ENCODE results near the gene SCG2.

The SCG2 gene

DNA sequence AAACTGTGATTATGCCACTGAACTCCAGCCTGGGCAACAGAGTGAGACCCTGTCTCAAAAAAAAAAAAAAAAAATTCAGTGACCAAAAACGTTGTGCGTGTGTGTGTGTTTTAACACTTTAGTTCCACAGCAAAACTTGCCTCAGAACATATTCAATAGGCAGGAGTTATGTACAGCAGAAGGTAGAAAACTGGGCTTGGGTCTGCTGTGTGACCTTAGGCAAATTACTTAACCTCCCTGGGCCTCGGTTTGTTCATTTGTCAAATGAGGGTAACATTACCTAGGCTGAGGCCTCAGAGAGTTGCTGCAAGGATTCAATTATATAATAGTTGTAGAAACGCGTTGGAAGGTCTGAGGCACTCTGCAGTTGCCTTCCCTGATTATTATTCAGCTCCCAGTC lies 10.3 kb upstream of the SCG2 start:
- TF ChIP-seq, protein P1, sequence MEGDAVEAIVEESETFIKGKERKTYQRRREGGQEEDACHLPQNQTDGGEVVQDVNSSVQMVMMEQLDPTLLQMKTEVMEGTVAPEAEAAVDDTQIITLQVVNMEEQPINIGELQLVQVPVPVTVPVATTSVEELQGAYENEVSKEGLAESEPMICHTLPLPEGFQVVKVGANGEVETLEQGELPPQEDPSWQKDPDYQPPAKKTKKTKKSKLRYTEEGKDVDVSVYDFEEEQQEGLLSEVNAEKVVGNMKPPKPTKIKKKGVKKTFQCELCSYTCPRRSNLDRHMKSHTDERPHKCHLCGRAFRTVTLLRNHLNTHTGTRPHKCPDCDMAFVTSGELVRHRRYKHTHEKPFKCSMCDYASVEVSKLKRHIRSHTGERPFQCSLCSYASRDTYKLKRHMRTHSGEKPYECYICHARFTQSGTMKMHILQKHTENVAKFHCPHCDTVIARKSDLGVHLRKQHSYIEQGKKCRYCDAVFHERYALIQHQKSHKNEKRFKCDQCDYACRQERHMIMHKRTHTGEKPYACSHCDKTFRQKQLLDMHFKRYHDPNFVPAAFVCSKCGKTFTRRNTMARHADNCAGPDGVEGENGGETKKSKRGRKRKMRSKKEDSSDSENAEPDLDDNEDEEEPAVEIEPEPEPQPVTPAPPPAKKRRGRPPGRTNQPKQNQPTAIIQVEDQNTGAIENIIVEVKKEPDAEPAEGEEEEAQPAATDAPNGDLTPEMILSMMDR (IDR thresholded peaks at IDR 0.05; ENCODE audit: borderline replicate concordance, control extremely low read depth, extremely low read depth, insufficient read depth, missing control alignments) = no peak
- DNase-seq (ENCODE audit: low spot score) = no peak
- in situ Hi-C loops (cut with MboI; ENCODE audit: low sequenced_read_pairs, unreplicated experiment) = no loop called here

DNA sequence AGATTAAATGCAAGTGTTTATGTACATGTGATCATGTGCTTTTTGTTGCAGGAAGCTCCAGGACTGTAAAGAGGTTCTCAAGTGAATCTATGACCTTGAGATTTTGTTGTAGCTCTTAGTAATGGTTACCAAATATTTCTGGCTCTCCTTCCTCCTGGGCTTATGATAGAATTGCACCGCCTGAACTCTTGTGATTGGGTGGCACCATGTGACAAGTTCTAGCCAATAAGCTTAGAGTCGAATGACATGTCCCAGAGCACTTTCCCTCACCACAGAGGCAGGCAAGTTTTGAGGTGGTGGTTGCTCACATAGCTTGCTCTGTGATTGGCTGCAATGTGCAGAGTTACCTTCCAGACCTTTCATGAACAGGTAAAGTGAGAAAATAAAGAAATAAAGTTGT lies 8.9 kb upstream of the SCG2 start:
- TF ChIP-seq, protein P1 (IDR thresholded peaks at IDR 0.05; ENCODE audit: borderline replicate concordance, control extremely low read depth, extremely low read depth, insufficient read depth, missing control alignments) = no peak
- no peak for DNase-seq (ENCODE audit: low spot score)
- in situ Hi-C loops (cut with MboI; ENCODE audit: low sequenced_read_pairs, unreplicated experiment) = no loop called here

DNA sequence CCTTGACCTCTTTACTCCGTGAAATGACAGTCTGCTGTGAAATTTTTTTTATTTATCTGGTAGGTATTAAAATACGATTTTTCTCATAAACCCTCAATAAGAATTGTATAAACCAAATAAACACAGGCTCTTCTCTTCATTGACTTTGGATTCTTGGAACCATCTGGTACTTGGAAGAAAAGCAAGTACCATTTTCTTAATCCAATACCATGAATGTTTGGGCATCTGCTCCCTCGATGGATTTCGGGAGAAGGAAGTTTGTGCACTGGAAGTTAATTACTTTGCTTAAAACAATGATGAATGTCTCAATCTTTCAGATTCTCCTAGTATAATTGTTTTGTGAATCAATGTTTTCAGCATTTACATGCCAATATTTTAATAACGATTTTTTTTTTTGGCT lies 5.3 kb upstream of the SCG2 start:
- in situ Hi-C loops (cut with MboI; ENCODE audit: low sequenced_read_pairs, unreplicated experiment) = no loop called here
- DNase-seq (ENCODE audit: low spot score) = no peak
- TF ChIP-seq, protein P1 (IDR thresholded peaks at IDR 0.05; ENCODE audit: borderline replicate concordance, control extremely low read depth, extremely low read depth, insufficient read depth, missing control alignments) = no peak

DNA sequence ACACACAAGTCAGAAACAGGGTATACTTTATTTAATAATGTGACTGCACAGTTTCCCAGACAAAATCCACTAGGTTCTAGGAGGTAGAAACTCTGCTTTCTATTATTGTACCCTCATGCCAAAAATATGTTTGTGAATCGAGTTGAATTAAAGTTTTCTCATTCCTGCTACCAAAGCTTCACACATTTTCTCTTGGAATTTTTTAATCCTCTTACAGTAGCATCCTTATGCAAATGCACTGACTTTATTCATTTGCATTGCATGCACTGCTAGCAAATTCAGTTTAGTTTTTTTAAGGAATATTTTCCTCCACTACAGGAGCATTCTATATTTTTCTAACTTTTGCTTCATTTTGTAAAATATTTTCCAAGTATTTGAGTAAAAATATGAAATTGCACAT lies 4.8 kb upstream of the SCG2 start:
- no peak for DNase-seq (ENCODE audit: low spot score)
- in situ Hi-C loops (cut with MboI; ENCODE audit: low sequenced_read_pairs, unreplicated experiment) = no loop called here
- TF ChIP-seq, protein P1 (IDR thresholded peaks at IDR 0.05; ENCODE audit: borderline replicate concordance, control extremely low read depth, extremely low read depth, insufficient read depth, missing control alignments) = no peak

DNA sequence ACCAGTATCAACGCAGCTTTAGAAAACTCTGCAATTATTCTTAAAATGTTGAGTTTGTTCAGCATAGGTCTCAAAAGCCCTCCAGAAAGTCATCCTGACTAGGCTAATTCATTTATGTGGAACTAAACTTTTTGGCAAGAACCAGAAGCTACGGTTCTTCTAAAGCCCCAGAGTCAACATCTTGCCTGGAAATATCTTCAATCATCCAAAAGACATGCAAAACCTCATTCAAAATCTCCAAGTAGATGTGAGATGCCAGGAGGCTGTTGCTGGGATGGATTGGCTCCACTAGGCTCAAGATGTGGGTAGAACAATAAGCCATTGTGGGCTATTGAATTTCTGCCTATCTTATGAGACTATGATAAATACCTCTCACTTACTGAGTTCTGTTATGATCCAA lies 2.1 kb upstream of the SCG2 start:
- in situ Hi-C loops (cut with MboI; ENCODE audit: low sequenced_read_pairs, unreplicated experiment) = no loop called here
- no peak for DNase-seq (ENCODE audit: low spot score)
- TF ChIP-seq, protein P1 (IDR thresholded peaks at IDR 0.05; ENCODE audit: borderline replicate concordance, control extremely low read depth, extremely low read depth, insufficient read depth, missing control alignments) = no peak

DNA sequence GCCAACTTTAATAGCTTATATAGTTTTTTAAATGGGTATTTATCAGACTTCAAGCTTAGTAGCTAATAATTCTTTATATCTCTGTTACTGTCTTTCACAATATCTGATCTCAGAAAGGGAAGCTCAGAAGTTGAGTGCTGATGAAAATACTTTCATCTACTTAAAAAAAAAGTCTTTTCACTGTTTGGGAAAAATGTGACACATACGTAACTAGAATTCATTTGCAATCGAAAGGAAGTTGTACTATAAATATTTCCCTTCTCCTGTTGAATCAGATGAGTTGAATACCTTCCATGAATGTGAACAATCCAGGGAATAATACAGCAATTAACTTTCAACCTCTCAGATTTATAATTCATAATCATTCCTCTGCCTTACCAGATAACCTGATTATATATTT lies 811 bp upstream of the SCG2 start:
- in situ Hi-C loops (cut with MboI; ENCODE audit: low sequenced_read_pairs, unreplicated experiment) = no loop called here
- no peak for DNase-seq (ENCODE audit: low spot score)
- TF ChIP-seq, protein P1 (IDR thresholded peaks at IDR 0.05; ENCODE audit: borderline replicate concordance, control extremely low read depth, extremely low read depth, insufficient read depth, missing control alignments) = no peak

DNA sequence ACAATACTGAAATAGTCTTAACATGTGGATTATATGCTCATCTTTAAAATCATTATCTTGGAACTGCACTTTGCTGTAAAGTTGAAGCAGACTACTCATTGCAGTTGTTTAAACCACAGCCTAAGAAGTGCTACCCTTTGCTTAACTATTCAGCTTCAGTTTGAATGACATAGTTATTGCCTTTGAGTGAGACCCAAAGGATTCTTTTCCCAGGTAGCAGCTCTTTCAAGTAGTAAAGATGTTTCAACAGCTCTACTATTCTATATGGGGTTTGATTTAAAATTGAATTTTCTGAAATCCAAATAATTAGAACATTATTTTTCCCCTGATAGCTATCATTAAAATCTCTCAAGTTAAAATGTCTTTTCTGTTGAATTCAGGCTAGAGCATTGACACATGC lies 1.1 kb downstream of the SCG2 start:
- in situ Hi-C loops (cut with MboI; ENCODE audit: low sequenced_read_pairs, unreplicated experiment) = no loop called here
- DNase-seq (ENCODE audit: low spot score) = no peak

More for the DNA sequence above, 1.1 kb downstream of the SCG2 start:
- TF ChIP-seq, protein P1 (IDR thresholded peaks at IDR 0.05; ENCODE audit: borderline replicate concordance, control extremely low read depth, extremely low read depth, insufficient read depth, missing control alignments) = no peak

All from GM13976 (cell line).